ENCODE measurements around the gene RNF181.
"Not testable (repeated sequence)": the region's sequence is repeated elsewhere in the genome, so short reads cannot be mapped to it uniquely, and the experiment has no call there.

The RNF181 gene

DNA sequence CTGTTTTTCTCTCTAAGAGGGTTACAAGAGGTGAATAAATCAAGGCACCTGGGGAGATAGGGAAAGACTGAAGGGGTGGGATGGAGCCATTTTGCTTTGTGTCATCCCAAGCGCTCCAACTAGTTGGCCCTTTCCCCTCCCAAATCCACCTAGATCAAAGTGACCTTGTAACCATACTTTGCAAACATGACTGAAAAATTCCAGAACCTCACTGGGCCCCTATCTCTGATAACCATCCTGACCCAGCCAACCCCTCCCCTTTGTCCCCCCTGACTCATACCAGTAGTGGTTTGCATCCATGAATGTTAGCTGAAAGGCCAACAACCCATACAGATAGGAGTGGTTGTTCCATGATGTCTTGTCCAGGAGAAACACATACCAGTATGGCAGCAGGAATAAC, 37.4 kb upstream of the RNF181 start:
- no peak overlapping the region for H3K9ac ChIP-seq (ENCODE audit: low read length)
- peaks cover 28% of the 10 kb centered on the region for H3K79me2 ChIP-seq (ENCODE audit: low read length)
- DNase-seq, result no peak
- no peak overlapping the region for H3K27ac ChIP-seq (ENCODE audit: low read length)
- H4K20me1 ChIP-seq (ENCODE audit: insufficient read depth, low read length), result no peaks in the 10 kb centered on the region
- H3K9me3 ChIP-seq (replicated peaks; ENCODE audit: insufficient read depth, low read length), result no peaks in the 10 kb centered on the region
- no peak overlapping the region for H3K4me2 ChIP-seq (ENCODE audit: low read depth, low read length)
- H3K9me2 ChIP-seq (replicated peaks; ENCODE audit: insufficient read depth, low read length), result no peaks in the 10 kb centered on the region
- no peaks in the 10 kb centered on the region for H3K27me3 ChIP-seq (replicated peaks; ENCODE audit: insufficient read depth, low read length)
- no peak overlapping the region for H3K4me3 ChIP-seq (ENCODE audit: low read length)
- no peaks in the 10 kb centered on the region for H3F3A ChIP-seq (ENCODE audit: insufficient read depth, low read length)
- no peaks in the 10 kb centered on the region for H3K4me1 ChIP-seq (ENCODE audit: low read length)
- no peak overlapping the region for H2AFZ ChIP-seq (ENCODE audit: low read length)
- no peak for TF ChIP-seq EZH2 (optimal IDR thresholded peaks at IDR 0.05; ENCODE audit: low read depth, low read length)
- TF ChIP-seq EZH2phosphoT487 (IDR thresholded peaks at IDR 0.05; ENCODE audit: low read length), result no peak
- TF ChIP-seq, protein P1, sequence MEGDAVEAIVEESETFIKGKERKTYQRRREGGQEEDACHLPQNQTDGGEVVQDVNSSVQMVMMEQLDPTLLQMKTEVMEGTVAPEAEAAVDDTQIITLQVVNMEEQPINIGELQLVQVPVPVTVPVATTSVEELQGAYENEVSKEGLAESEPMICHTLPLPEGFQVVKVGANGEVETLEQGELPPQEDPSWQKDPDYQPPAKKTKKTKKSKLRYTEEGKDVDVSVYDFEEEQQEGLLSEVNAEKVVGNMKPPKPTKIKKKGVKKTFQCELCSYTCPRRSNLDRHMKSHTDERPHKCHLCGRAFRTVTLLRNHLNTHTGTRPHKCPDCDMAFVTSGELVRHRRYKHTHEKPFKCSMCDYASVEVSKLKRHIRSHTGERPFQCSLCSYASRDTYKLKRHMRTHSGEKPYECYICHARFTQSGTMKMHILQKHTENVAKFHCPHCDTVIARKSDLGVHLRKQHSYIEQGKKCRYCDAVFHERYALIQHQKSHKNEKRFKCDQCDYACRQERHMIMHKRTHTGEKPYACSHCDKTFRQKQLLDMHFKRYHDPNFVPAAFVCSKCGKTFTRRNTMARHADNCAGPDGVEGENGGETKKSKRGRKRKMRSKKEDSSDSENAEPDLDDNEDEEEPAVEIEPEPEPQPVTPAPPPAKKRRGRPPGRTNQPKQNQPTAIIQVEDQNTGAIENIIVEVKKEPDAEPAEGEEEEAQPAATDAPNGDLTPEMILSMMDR (IDR thresholded peaks at IDR 0.05; ENCODE audit: low read length), result no peak
- 0 out of 2 replicates have a peak, but pooled peaks cover 3% of the 10 kb centered on the region for H3K36me3 ChIP-seq (replicated peaks; ENCODE audit: insufficient read depth, low read length)

DNA sequence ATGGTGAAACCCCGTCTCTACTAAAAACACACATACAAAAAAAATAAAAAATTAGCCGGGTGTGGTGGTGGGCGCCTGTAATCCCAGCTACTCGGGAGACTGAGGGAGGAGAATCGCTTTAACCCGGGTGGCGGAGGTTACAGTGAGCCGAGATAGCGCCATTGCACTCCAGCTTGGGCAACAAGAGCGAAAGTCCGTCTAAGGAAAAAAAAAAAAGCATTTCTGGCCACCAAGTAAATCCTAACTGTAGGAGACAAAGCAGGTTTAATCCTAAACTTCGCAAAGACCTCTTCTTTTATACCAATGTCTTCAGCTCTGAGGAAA, 35.2 kb upstream of the RNF181 start:
- not testable (repeated sequence) for H3K9me3 ChIP-seq (replicated peaks; ENCODE audit: insufficient read depth, low read length); H3K4me1 ChIP-seq (ENCODE audit: low read length); H4K20me1 ChIP-seq (ENCODE audit: insufficient read depth, low read length); H3F3A ChIP-seq (ENCODE audit: insufficient read depth, low read length); DNase-seq; H3K36me3 ChIP-seq (replicated peaks; ENCODE audit: insufficient read depth, low read length); H3K27ac ChIP-seq (ENCODE audit: low read length); H2AFZ ChIP-seq (ENCODE audit: low read length); H3K27me3 ChIP-seq (replicated peaks; ENCODE audit: insufficient read depth, low read length); H3K9me2 ChIP-seq (replicated peaks; ENCODE audit: insufficient read depth, low read length)
- Histone ChIP-seq H3K4me3 (ENCODE audit: low read length) (peak overlapping the region; percentile 78), H3K79me2 (ENCODE audit: low read length) (peaks cover 28% of the 10 kb centered on the region), H3K4me2 (ENCODE audit: low read depth, low read length) (peak overlapping the region; percentile 89), H3K9ac (ENCODE audit: low read length) (peak overlapping the region; percentile 71; the same call in 1 of the 2 replicates)

DNA sequence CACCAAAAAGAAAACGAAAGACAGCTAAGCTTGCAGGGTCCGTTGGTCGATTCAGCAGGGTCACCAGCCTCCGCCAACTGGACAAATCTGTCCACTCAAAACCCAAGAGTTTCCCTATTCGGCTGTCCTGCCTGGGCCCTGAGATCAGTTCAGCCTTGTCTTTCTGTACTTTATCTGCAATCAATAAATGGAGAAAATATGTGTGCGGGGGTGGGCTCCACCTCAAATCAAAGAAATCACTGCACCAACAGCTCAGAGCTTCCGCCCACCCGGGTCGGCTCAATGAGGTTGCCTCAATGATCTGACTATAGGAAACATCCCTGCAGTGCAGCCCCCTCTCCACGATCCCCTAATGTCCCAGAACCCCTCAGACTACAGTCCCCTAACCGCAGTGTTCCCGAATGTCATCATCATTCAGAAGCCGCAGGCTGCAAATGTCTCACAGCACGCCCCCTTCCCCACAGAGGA, 34.7 kb upstream of the RNF181 start:
- Histone ChIP-seq H3K27me3 (replicated peaks; ENCODE audit: insufficient read depth, low read length) (no peaks in the 10 kb centered on the region), H3K4me1 (ENCODE audit: low read length) (no peaks in the 10 kb centered on the region), H3K9me2 (replicated peaks; ENCODE audit: insufficient read depth, low read length) (no peaks in the 10 kb centered on the region), H3K4me2 (ENCODE audit: low read depth, low read length) (peak overlapping the region; percentile 89), H3K36me3 (replicated peaks; ENCODE audit: insufficient read depth, low read length) (0 out of 2 replicates have a peak, but pooled peaks cover 3% of the 10 kb centered on the region), H4K20me1 (ENCODE audit: insufficient read depth, low read length) (no peaks in the 10 kb centered on the region), H2AFZ (ENCODE audit: low read length) (peak overlapping the region; percentile 81; the same call in 1 of the 2 replicates), H3K9me3 (replicated peaks; ENCODE audit: insufficient read depth, low read length) (no peaks in the 10 kb centered on the region), H3K27ac (ENCODE audit: low read length) (no peak overlapping the region), H3K79me2 (ENCODE audit: low read length) (peaks cover 28% of the 10 kb centered on the region), H3K4me3 (ENCODE audit: low read length) (peak overlapping the region; percentile 78), H3K9ac (ENCODE audit: low read length) (peak overlapping the region; percentile 71; the same call in 1 of the 2 replicates), H3F3A (ENCODE audit: insufficient read depth, low read length) (no peaks in the 10 kb centered on the region)
- DNase-seq, result no peak
- TF ChIP-seq, protein P1 (IDR thresholded peaks at IDR 0.05; ENCODE audit: low read length), result no peak
- TF ChIP-seq EZH2 (optimal IDR thresholded peaks at IDR 0.05; ENCODE audit: low read depth, low read length) (no peak), EZH2phosphoT487 (IDR thresholded peaks at IDR 0.05; ENCODE audit: low read length) (no peak)

All from MM.1S (cell line).